GM21367 (cell line): Measurements from ENCODE around the gene SGCD.
"Not testable (repeated sequence)": the region's sequence is repeated elsewhere in the genome, so short reads cannot be mapped to it uniquely, and the experiment has no call there.

ENCODE experiments used
- ATAC-seq: cut with Tn5 transposase; IDR thresholded peaks from one replicate; pipeline ENCODE4 v1.9.1; 2021; ENCODE audit not compliant: unreplicated experiment

SGCD gene

GRCh38 chr5:156552855-156553358 lies 225.9 kb downstream of the SGCD start:
- ATAC-seq, result no peak

GRCh38 chr5:156556666-156557406 lies 229.9 kb downstream of the SGCD start:
- ATAC-seq, result no peak

GRCh38 chr5:156560002-156560401 lies 233.0 kb downstream of the SGCD start:
- ATAC-seq, result no peak

- no peak for ATAC-seq
Measured at GRCh38 chr5:156561651-156562050, 234.7 kb downstream of the SGCD start.

- no peak for ATAC-seq
Measured at GRCh38 chr5:156570615-156571014, 243.7 kb downstream of the SGCD start.

- no peak for ATAC-seq
Measured at GRCh38 chr5:156581725-156582124, 254.8 kb downstream of the SGCD start.

- no peak for ATAC-seq
Measured at GRCh38 chr5:156582193-156582598, 255.2 kb downstream of the SGCD start.

- no peak for ATAC-seq
Measured at GRCh38 chr5:156584871-156585270, 257.9 kb downstream of the SGCD start.

- ATAC-seq, result no peak
Measured at GRCh38 chr5:156585999-156586398, 259.0 kb downstream of the SGCD start.

GRCh38 chr5:156587012-156587411 lies 260.0 kb downstream of the SGCD start:
- ATAC-seq, result no peak

- no peak for ATAC-seq
Measured at GRCh38 chr5:156588306-156588705, 261.3 kb downstream of the SGCD start.

GRCh38 chr5:156589104-156589945 lies 262.4 kb downstream of the SGCD start:
- ATAC-seq, result no peak

- no peak for ATAC-seq
Measured at GRCh38 chr5:156589946-156590216, 262.9 kb downstream of the SGCD start.

- ATAC-seq, result no peak
Measured at GRCh38 chr5:156590978-156591377, 264.0 kb downstream of the SGCD start.

GRCh38 chr5:156591631-156592030 lies 264.7 kb downstream of the SGCD start:
- no peak for ATAC-seq

- no peak for ATAC-seq
Measured at GRCh38 chr5:156593546-156593945, 266.6 kb downstream of the SGCD start.

GRCh38 chr5:156594406-156594805 lies 267.4 kb downstream of the SGCD start:
- no peak for ATAC-seq

- ATAC-seq, result no peak
Measured at GRCh38 chr5:156595132-156595787, 268.3 kb downstream of the SGCD start.

- no peak for ATAC-seq
Measured at GRCh38 chr5:156597276-156597675, 270.3 kb downstream of the SGCD start.

GRCh38 chr5:156598964-156599363 lies 272.0 kb downstream of the SGCD start:
- ATAC-seq, result no peak

- ATAC-seq, result not testable (repeated sequence)
Measured at GRCh38 chr5:156610582-156610981, 283.6 kb downstream of the SGCD start.

- no peak for ATAC-seq
Measured at GRCh38 chr5:156615901-156616300, 288.9 kb downstream of the SGCD start.
